ENCODE results near the gene UST. TPM values are rescaled to one million over a fixed set of nuclear protein-coding genes. Genes with fewer than 3 reads are reported as not detected.

UST gene
- total RNA-seq, 1 experiment from 2014 or later = 6.1 TPM

DNA sequence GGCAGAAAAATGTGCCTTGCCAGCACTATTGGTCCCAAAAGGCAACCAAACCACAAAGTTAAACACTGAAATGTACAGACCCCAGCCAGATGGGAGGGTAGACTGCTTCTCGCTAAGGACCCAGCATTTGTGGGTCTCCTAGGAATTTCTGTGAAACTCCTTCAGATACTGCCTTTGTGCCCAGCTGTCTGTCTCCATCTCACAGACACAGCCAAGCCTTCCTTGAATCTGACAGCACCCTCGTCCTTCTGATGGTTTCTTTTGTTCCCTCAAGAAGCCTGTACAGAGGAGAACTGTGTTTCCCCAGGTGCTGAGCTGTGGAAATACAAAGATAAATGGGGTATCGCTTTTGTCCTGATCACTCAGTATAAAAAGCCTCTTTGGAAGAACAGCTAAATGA lies 316.6 kb downstream of the UST start:
- ChIA-PET CTCF (interaction anchor here (0.8 kb wide), 1 partner anchor 423 kb away, joined by 3 read pairs; no protein-coding TSS in a partner anchor), POLR2A (no interaction called here)

More for the DNA sequence above, 316.6 kb downstream of the UST start:
- H3K9me2 ChIP-seq (ENCODE audit: insufficient read depth) = no peaks in the 10 kb centered on the region
- H3K4me2 ChIP-seq (ENCODE audit: low read length) = no peak overlapping the region
- no peaks in the 10 kb centered on the region for H3K79me2 ChIP-seq (ENCODE audit: insufficient read depth, low read length)
- no peaks in the 10 kb centered on the region for H4K20me1 ChIP-seq (ENCODE audit: insufficient read depth)
- RAD21 ChIA-PET (ENCODE audit: low non-redundant PET in 1 of 2, low total read pairs in 2 of 2, uncharacterized antibody in 2 of 2, unreplicated experiment in 2 of 2) = no interaction called here
- ATAC-seq = no peak
- H3K27me3 ChIP-seq (ENCODE audit: insufficient read depth, low read length) = no peaks in the 10 kb centered on the region
- intact Hi-C loops (cut with micrococcal nuclease) = no loop called here
- no peak overlapping the region for H3K27ac ChIP-seq (ENCODE audit: low read depth, low read length)
- DNase-seq (ENCODE audit: low read depth, low spot score) = no peak
- H3K4me3 ChIP-seq (replicated peaks in 1 of 2; ENCODE audit: low read depth in 1 of 2, low read length in 2 of 2) = no peak overlapping the region
- no peak overlapping the region for H3K9ac ChIP-seq (ENCODE audit: low read length)
- peaks cover 0 to 4% of the 10 kb centered on the region in 2 experiments; a peak in 2 of 4 replicates for H3K4me1 ChIP-seq (ENCODE audit: control insufficient read depth in 1 of 2, insufficient read depth in 2 of 2, low read length in 2 of 2)
- BruUV-seq (replicated peaks) = no TSS peak
- no peaks in the 10 kb centered on the region for H3K9me3 ChIP-seq (ENCODE audit: control insufficient read depth in 1 of 2, insufficient read depth in 1 of 2, low read depth in 1 of 2, low read length in 2 of 2)
- H2AFZ ChIP-seq (ENCODE audit: low read depth, low read length, poor library complexity, severe bottlenecking) = no peak overlapping the region
- no peaks in the 10 kb centered on the region for H3K36me3 ChIP-seq (ENCODE audit: control insufficient read depth in 1 of 2, insufficient read depth in 2 of 2, low read length in 2 of 2)
- no peak for TF ChIP-seq ELF1 (IDR thresholded peaks at IDR 0.05; ENCODE audit: borderline replicate concordance, low read depth)
- no peak for TF ChIP-seq EGR1 (IDR thresholded peaks at IDR 0.05; ENCODE audit: low read depth)
- TF ChIP-seq POLR2AphosphoS5 (IDR thresholded peaks at IDR 0.05; ENCODE audit: low read depth, low read length) = no peak
- TF ChIP-seq FOSL1 (IDR thresholded peaks at IDR 0.05; ENCODE audit: low read depth) = no peak
- TF ChIP-seq TCF7L2 (IDR thresholded peaks at IDR 0.05; ENCODE audit: borderline replicate concordance, extremely low read depth, insufficient read depth, insufficient read length) = no peak
- TF ChIP-seq CEBPB (IDR thresholded peaks at IDR 0.05; ENCODE audit: low read depth) = no peak
- TF ChIP-seq SRF (IDR thresholded peaks at IDR 0.05; ENCODE audit: low read depth) = no peak
- no peak for TF ChIP-seq ZFX (IDR thresholded peaks at IDR 0.05)
- TF ChIP-seq, protein P1, sequence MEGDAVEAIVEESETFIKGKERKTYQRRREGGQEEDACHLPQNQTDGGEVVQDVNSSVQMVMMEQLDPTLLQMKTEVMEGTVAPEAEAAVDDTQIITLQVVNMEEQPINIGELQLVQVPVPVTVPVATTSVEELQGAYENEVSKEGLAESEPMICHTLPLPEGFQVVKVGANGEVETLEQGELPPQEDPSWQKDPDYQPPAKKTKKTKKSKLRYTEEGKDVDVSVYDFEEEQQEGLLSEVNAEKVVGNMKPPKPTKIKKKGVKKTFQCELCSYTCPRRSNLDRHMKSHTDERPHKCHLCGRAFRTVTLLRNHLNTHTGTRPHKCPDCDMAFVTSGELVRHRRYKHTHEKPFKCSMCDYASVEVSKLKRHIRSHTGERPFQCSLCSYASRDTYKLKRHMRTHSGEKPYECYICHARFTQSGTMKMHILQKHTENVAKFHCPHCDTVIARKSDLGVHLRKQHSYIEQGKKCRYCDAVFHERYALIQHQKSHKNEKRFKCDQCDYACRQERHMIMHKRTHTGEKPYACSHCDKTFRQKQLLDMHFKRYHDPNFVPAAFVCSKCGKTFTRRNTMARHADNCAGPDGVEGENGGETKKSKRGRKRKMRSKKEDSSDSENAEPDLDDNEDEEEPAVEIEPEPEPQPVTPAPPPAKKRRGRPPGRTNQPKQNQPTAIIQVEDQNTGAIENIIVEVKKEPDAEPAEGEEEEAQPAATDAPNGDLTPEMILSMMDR (IDR thresholded peaks at IDR 0.05 in 2 of 3, conservative IDR thresholded peaks at IDR 0.05 in 1 of 3; ENCODE audit: borderline replicate concordance in 1 of 3, insufficient read depth in 1 of 3, low read depth in 2 of 3, low read length in 2 of 3) = no peak
- no peak for TF ChIP-seq YY1 (IDR thresholded peaks at IDR 0.05; ENCODE audit: extremely low read depth, insufficient replicate concordance, low read depth, low read length)
- TF ChIP-seq SP1 (IDR thresholded peaks at IDR 0.05; ENCODE audit: low read depth) = no peak
- TF ChIP-seq CBX3 (IDR thresholded peaks at IDR 0.05; ENCODE audit: low read depth) = no peak
- TF ChIP-seq, protein P2, sequence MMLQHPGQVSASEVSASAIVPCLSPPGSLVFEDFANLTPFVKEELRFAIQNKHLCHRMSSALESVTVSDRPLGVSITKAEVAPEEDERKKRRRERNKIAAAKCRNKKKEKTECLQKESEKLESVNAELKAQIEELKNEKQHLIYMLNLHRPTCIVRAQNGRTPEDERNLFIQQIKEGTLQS (IDR thresholded peaks at IDR 0.05) = no peak
- TF ChIP-seq, protein P3, sequence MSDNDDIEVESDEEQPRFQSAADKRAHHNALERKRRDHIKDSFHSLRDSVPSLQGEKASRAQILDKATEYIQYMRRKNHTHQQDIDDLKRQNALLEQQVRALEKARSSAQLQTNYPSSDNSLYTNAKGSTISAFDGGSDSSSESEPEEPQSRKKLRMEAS (IDR thresholded peaks at IDR 0.05) = no peak
- no peak for TF ChIP-seq EZH2 (IDR thresholded peaks at IDR 0.05)
- TF ChIP-seq POLR2A (IDR thresholded peaks at IDR 0.05; ENCODE audit: borderline replicate concordance, extremely low read depth, insufficient read depth, insufficient read length) = no peak
- TF ChIP-seq SIN3A (IDR thresholded peaks at IDR 0.05; ENCODE audit: low read depth) = no peak
- TF ChIP-seq, protein P4, sequence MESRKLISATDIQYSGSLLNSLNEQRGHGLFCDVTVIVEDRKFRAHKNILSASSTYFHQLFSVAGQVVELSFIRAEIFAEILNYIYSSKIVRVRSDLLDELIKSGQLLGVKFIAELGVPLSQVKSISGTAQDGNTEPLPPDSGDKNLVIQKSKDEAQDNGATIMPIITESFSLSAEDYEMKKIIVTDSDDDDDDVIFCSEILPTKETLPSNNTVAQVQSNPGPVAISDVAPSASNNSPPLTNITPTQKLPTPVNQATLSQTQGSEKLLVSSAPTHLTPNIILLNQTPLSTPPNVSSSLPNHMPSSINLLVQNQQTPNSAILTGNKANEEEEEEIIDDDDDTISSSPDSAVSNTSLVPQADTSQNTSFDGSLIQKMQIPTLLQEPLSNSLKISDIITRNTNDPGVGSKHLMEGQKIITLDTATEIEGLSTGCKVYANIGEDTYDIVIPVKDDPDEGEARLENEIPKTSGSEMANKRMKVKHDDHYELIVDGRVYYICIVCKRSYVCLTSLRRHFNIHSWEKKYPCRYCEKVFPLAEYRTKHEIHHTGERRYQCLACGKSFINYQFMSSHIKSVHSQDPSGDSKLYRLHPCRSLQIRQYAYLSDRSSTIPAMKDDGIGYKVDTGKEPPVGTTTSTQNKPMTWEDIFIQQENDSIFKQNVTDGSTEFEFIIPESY (IDR thresholded peaks at IDR 0.05; ENCODE audit: extremely low read depth, insufficient replicate concordance, low read length) = no peak
- TF ChIP-seq, protein P5, sequence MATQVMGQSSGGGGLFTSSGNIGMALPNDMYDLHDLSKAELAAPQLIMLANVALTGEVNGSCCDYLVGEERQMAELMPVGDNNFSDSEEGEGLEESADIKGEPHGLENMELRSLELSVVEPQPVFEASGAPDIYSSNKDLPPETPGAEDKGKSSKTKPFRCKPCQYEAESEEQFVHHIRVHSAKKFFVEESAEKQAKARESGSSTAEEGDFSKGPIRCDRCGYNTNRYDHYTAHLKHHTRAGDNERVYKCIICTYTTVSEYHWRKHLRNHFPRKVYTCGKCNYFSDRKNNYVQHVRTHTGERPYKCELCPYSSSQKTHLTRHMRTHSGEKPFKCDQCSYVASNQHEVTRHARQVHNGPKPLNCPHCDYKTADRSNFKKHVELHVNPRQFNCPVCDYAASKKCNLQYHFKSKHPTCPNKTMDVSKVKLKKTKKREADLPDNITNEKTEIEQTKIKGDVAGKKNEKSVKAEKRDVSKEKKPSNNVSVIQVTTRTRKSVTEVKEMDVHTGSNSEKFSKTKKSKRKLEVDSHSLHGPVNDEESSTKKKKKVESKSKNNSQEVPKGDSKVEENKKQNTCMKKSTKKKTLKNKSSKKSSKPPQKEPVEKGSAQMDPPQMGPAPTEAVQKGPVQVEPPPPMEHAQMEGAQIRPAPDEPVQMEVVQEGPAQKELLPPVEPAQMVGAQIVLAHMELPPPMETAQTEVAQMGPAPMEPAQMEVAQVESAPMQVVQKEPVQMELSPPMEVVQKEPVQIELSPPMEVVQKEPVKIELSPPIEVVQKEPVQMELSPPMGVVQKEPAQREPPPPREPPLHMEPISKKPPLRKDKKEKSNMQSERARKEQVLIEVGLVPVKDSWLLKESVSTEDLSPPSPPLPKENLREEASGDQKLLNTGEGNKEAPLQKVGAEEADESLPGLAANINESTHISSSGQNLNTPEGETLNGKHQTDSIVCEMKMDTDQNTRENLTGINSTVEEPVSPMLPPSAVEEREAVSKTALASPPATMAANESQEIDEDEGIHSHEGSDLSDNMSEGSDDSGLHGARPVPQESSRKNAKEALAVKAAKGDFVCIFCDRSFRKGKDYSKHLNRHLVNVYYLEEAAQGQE (IDR thresholded peaks at IDR 0.05; ENCODE audit: low read depth) = no peak
